ENCODE results near the gene CXCL11.

CXCL11 gene

DNA sequence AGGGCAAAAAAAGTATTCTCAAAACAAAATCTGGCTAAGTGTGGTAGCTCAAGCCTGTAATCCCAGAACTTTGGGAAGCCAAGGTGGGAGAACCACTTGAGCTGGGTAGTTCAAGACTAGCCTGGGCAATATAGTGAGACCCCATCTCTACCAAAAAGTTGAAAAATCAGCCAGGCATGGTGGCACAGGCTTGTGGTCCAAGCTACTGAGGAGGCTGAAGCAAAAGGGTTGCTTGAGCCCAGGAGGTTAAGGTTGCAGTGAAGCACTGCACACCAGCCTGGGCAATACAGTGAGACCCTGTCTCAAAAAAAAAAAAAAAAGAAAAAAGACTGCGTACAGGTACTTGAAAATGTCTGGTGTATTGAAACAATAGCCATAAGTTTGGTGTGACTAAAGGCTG is 43.4 kb downstream of the CXCL11 start:
- TF ChIP-seq FOXP2 (optimal IDR thresholded peaks at IDR 0.05; ENCODE audit: borderline replicate concordance, extremely low read depth, extremely low read length, insufficient read depth) (no peak), SIN3A (IDR thresholded peaks at IDR 0.05; ENCODE audit: borderline replicate concordance, insufficient read depth, low read length) (no peak), POLR2AphosphoS5 (IDR thresholded peaks at IDR 0.05; ENCODE audit: low read depth, low read length) (no peak), TAF1 (IDR thresholded peaks at IDR 0.05; ENCODE audit: borderline replicate concordance, insufficient read depth, low read length) (no peak)
- TF ChIP-seq, protein P1, sequence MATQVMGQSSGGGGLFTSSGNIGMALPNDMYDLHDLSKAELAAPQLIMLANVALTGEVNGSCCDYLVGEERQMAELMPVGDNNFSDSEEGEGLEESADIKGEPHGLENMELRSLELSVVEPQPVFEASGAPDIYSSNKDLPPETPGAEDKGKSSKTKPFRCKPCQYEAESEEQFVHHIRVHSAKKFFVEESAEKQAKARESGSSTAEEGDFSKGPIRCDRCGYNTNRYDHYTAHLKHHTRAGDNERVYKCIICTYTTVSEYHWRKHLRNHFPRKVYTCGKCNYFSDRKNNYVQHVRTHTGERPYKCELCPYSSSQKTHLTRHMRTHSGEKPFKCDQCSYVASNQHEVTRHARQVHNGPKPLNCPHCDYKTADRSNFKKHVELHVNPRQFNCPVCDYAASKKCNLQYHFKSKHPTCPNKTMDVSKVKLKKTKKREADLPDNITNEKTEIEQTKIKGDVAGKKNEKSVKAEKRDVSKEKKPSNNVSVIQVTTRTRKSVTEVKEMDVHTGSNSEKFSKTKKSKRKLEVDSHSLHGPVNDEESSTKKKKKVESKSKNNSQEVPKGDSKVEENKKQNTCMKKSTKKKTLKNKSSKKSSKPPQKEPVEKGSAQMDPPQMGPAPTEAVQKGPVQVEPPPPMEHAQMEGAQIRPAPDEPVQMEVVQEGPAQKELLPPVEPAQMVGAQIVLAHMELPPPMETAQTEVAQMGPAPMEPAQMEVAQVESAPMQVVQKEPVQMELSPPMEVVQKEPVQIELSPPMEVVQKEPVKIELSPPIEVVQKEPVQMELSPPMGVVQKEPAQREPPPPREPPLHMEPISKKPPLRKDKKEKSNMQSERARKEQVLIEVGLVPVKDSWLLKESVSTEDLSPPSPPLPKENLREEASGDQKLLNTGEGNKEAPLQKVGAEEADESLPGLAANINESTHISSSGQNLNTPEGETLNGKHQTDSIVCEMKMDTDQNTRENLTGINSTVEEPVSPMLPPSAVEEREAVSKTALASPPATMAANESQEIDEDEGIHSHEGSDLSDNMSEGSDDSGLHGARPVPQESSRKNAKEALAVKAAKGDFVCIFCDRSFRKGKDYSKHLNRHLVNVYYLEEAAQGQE (IDR thresholded peaks at IDR 0.05; ENCODE audit: insufficient read depth in 1 of 2, low read depth in 2 of 2, low read length in 2 of 2): no peak

DNA sequence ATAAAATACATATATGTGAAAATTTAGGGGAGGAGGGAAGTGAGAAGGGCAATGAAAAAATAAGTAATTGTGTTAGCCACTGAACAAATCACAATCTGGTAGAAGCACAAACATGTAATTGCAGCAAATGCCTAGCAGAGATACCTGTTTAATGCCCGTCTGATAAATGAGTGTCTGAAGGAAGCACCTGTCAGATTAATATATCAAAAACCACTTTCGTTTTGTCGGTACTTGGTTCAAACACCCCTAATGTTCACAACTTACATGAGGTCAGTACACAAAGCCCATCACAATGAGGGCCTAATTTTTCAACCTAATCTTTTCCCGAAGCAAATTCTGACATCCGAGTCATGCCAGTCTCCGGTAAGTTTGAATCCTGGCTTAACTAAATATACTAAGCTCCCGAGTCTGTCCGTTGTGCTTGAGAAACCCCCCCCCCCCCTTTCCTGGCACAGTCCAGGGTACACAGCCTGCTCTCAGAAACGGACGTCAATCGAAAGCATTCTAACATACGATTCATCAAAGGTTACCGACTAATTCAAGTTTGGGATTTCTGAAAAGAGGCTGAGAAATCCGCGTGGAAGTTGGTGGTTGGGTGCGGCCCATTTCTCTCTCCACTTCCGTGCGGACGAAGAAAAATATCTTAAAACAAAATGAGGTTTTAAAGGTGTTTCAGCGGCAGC is 45.9 kb downstream of the CXCL11 start:
- TF ChIP-seq SIN3A (IDR thresholded peaks at IDR 0.05; ENCODE audit: borderline replicate concordance, insufficient read depth, low read length) (no peak), TAF1 (IDR thresholded peaks at IDR 0.05; ENCODE audit: borderline replicate concordance, insufficient read depth, low read length) (no peak), FOXP2 (optimal IDR thresholded peaks at IDR 0.05; ENCODE audit: borderline replicate concordance, extremely low read depth, extremely low read length, insufficient read depth) (no peak), POLR2AphosphoS5 (IDR thresholded peaks at IDR 0.05; ENCODE audit: low read depth, low read length) (no peak)
- TF ChIP-seq, protein P1 (IDR thresholded peaks at IDR 0.05; ENCODE audit: insufficient read depth in 1 of 2, low read depth in 2 of 2, low read length in 2 of 2): no peak

DNA sequence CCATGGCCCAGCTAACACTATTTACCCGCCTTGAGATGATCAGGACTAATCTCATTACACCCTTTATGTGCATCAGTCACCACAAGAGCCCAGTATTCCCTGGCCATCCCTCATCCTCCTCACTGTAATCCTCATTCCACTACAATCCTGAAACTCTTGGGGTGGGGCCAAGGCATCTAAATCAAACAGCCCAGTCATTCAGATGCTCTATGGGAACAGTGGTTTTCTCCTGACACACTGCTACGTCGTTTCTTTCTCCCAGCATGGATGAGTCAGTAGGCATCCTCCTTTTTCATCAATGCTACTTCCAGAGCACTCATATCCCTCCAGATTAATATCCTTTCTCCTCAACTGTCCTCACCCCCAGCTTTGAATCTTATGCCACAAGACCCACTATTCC is 50.8 kb downstream of the CXCL11 start:
- no peak for TF ChIP-seq TAF1 (IDR thresholded peaks at IDR 0.05; ENCODE audit: borderline replicate concordance, insufficient read depth, low read length)
- TF ChIP-seq, protein P1 (IDR thresholded peaks at IDR 0.05; ENCODE audit: insufficient read depth in 1 of 2, low read depth in 2 of 2, low read length in 2 of 2): no peak
- no peak for TF ChIP-seq SIN3A (IDR thresholded peaks at IDR 0.05; ENCODE audit: borderline replicate concordance, insufficient read depth, low read length)
- TF ChIP-seq FOXP2 (optimal IDR thresholded peaks at IDR 0.05; ENCODE audit: borderline replicate concordance, extremely low read depth, extremely low read length, insufficient read depth): no peak
- TF ChIP-seq POLR2AphosphoS5 (IDR thresholded peaks at IDR 0.05; ENCODE audit: low read depth, low read length): no peak

Data from PFSK-1 (cell line).